ENCODE measurements around the gene DNHD1.

DNHD1 gene

GRCh38 chr11:6481012-6481923 lies 15.8 kb upstream of the DNHD1 start, which contains the start of the genes ARFIP2 and TIMM10B:
Gene ARFIP2 (minus strand): TSS chr11:6481331. CDS start chr11:6480421, 910 bp downstream.
Gene TIMM10B (plus strand): TSS chr11:6481501. CDS start chr11:6481517, 16 bp downstream.
- TF ChIP-seq, protein P1, sequence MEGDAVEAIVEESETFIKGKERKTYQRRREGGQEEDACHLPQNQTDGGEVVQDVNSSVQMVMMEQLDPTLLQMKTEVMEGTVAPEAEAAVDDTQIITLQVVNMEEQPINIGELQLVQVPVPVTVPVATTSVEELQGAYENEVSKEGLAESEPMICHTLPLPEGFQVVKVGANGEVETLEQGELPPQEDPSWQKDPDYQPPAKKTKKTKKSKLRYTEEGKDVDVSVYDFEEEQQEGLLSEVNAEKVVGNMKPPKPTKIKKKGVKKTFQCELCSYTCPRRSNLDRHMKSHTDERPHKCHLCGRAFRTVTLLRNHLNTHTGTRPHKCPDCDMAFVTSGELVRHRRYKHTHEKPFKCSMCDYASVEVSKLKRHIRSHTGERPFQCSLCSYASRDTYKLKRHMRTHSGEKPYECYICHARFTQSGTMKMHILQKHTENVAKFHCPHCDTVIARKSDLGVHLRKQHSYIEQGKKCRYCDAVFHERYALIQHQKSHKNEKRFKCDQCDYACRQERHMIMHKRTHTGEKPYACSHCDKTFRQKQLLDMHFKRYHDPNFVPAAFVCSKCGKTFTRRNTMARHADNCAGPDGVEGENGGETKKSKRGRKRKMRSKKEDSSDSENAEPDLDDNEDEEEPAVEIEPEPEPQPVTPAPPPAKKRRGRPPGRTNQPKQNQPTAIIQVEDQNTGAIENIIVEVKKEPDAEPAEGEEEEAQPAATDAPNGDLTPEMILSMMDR (conservative IDR thresholded peaks at IDR 0.05; ENCODE audit: low read depth, low read length): no peak
- H3K4me3 ChIP-seq (ENCODE audit: low read depth, low read length): peak within 1 kb of the TSS; percentile 75
- peak; percentile 99 for DNase-seq (ENCODE audit: low read depth)

DNA sequence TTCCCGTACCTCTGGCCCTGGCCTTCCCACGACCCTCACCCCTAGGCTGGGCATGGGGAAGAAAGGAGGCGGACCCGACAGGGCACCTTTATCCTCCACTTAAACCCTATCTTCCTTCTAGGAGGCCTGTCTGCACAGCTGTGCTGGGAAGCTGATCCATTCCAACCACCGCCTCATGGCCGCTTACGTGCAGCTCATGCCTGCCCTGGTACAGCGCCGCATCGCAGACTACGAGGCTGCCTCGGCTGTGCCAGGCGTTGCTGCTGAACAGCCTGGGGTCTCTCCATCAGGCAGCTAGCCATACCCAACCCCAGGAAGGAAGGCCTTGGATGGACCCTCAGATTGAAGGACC lies 15.2 kb upstream of the DNHD1 start:
- TF ChIP-seq, protein P1 (conservative IDR thresholded peaks at IDR 0.05; ENCODE audit: low read depth, low read length): no peak
- peak overlapping the region; percentile 75 for H3K4me3 ChIP-seq (ENCODE audit: low read depth, low read length)
- peak; percentile 33 for DNase-seq (ENCODE audit: low read depth)

GRCh38 chr11:6482441-6482840 lies 14.6 kb upstream of the DNHD1 start:
- TF ChIP-seq, protein P1 (conservative IDR thresholded peaks at IDR 0.05; ENCODE audit: low read depth, low read length): no peak
- H3K4me3 ChIP-seq (ENCODE audit: low read depth, low read length): peak overlapping the region; percentile 75
- no peak for DNase-seq (ENCODE audit: low read depth)

GRCh38 chr11:6483015-6483414 lies 14.1 kb upstream of the DNHD1 start:
- no peak overlapping the region for H3K4me3 ChIP-seq (ENCODE audit: low read depth, low read length)
- TF ChIP-seq, protein P1 (conservative IDR thresholded peaks at IDR 0.05; ENCODE audit: low read depth, low read length): no peak
- no peak for DNase-seq (ENCODE audit: low read depth)

GRCh38 chr11:6485661-6486060 lies 11.4 kb upstream of the DNHD1 start:
- no peak for DNase-seq (ENCODE audit: low read depth)
- TF ChIP-seq, protein P1 (conservative IDR thresholded peaks at IDR 0.05; ENCODE audit: low read depth, low read length): no peak
- no peak overlapping the region for H3K4me3 ChIP-seq (ENCODE audit: low read depth, low read length)

- H3K4me3 ChIP-seq (ENCODE audit: low read depth, low read length): no peak overlapping the region
- no peak for DNase-seq (ENCODE audit: low read depth)
- TF ChIP-seq, protein P1 (conservative IDR thresholded peaks at IDR 0.05; ENCODE audit: low read depth, low read length): no peak
Observed at GRCh38 chr11:6486256-6486655, 10.8 kb upstream of the DNHD1 start.

All from choroid plexus epithelial cell (primary cell).